SKM-1 (cell line): Measurements from ENCODE around the gene SEPTIN12.
"Not testable (repeated sequence)": the region's sequence is repeated elsewhere in the genome, so short reads cannot be mapped to it uniquely, and the experiment has no call there.

Source experiments
- DNase-seq: peaks from one replicate; lab custom pipeline; 2025; ENCODE audit not compliant: unreplicated experiment; lab: John Stamatoyannopoulos, UW

Gene SEPTIN12

GRCh38 chr16:4760221-4760910, 27.8 kb downstream of the SEPTIN12 start:
- DNase-seq = no peak

DNA sequence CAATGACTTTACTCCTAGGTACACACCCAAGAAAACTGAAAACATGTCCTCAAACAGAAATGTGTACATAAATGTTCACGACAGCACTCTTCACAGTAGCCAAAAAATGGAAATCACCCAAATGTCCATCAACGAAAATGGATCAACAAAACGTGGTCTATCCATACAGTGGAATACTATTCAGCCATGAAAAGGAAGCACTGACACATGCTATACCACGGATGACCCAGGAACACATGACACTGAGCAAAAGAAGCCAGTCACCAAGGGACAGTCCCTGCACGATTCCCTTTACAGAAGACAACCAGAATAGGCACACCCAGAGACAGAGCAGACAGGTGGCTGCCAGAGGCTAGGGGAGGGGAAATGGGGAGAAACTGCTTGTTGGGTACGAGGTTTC, 32.5 kb downstream of the SEPTIN12 start:
- DNase-seq = no peak

- no peak for DNase-seq
Observed at GRCh38 chr16:4754865-4755264, 33.3 kb downstream of the SEPTIN12 start.

GRCh38 chr16:4753227-4753626, 34.9 kb downstream of the SEPTIN12 start:
- DNase-seq = no peak

- DNase-seq = no peak
Observed at GRCh38 chr16:4752351-4753100, 35.6 kb downstream of the SEPTIN12 start.

DNA sequence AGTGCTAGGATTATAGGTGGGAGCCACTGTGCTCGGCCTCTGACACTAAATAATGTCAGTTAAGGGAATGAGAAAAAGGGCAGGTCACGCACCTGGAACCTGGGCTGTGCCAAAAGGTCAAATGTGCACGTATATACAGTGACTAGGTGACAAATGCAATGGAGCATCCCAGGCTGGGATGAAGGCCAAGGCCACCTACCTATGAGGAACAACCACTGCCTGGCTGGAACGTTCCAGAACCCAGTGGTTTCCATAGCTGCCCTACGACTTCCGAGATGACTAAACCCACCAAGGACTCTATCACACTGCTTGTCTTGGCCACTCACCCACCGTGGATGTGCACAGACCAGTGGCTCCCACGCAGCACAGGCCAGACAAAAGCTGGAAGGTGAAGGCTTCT, 37.2 kb downstream of the SEPTIN12 start:
- no peak for DNase-seq

DNA sequence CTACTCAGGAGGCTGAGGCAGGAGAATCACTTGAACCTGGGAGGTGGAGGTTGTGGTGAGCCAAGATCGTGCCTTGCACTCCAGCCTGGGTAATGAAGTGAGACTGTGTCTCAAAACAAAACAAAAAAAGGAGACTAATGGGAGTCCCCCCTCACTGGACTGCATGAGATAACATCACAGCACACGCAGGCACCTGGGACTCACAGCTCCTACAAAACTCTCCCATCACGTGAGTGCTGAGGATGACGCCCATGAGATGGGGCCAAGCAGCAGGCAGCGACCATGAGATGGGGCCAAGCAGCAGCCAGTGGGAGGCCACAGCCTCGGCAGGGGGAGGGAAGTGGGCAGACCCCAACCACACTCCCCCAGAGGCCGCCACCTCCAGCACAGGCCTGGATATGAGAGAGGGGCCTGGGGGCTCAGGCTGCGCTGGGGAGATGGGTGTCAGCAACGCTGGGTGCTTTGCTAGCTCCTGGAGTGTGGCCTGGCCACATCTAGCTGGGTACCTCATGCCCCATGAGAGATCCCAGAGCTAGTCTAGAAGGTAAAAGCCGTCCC, 38.4 kb downstream of the SEPTIN12 start:
- DNase-seq = no peak

GRCh38 chr16:4748682-4749411, 39.3 kb downstream of the SEPTIN12 start:
- no peak for DNase-seq

GRCh38 chr16:4747906-4748681, 40.1 kb downstream of the SEPTIN12 start:
- DNase-seq = no peak

- no peak for DNase-seq
Observed at GRCh38 chr16:4746991-4747574, 41.1 kb downstream of the SEPTIN12 start.

GRCh38 chr16:4746215-4746614, 41.9 kb downstream of the SEPTIN12 start:
- DNase-seq = no peak

DNA sequence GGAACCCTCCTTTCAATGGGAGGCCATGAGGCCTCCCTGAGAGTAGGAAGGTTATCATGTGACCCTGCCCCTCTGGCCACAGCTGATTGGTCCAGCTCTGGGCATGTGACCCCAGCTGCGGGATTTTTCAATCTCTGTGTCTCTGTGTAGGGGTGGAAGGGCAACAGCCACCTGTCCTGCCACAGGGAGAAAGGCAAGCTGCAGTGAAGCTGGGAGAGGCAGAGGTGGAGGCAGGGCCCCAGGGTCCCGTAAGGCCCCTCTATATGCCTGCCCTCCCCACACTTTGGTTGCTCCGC, 42.9 kb downstream of the SEPTIN12 start:
- no peak for DNase-seq

DNA sequence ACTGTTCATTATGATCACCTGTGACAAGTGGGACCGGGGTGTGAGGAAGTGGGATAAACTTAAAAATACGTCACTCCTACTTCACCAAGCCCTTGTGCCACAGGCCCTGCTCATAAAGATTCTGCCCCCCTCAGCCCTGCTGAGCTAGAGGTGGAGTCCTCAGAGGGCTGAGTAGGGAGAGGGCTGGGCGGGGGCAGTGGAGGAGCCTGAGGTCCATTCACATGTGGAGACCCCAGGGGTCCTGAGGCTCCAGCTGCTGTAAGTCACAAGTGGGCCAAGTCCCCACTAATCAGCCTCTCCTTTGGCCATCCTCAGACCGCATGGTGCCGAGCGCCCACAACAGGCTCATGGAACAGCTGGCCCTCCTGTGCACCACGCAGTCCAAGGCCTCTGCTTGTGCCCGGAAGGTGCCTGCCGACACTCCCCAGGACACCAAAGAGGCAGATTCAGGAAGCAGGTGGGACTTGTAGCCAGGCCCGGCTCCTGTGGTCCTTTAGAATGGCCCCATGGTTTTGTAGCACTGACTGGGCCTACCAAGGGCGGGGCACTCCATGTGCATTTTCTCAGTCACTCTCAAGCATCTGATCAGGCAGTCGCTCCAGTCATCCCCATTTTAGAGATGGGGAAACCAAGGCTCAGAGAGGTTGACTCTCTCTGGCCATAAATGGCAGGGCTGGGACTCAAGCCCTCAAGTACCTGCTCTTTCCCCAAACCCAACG, 43.4 kb downstream of the SEPTIN12 start:
- DNase-seq = no peak

DNA sequence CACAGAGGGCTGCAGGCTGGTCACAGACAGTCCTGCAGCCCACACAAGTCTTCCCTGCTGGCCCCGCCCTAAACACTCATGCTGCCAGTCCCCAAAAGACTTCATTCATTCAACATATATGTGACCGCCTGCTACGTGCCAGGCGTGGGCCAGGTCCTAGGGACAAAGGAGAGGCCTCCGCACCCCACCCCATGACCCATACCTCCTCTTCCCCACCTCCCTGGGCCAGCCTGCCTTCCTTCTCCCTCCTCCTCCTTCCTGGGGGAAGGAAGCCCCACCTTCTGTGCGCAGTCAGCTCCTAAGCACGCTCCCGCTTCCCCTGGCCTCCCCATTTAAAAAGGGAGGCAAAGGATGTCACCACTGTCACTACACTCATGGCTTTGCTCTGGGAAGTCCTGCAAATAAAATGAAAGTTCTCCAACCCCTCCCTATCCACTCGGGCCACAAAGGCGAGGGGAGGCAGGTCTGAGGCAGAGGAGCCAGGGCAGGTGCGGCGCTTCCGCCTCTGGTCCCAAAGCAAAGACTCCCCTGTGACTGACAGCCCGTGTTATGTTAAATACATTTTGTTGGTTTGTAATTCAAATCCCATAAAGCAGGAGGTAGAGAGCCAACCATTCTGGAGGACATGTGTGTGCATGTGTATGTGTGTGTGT, 44.8 kb downstream of the SEPTIN12 start:
- no peak for DNase-seq

- not testable (repeated sequence) for DNase-seq
Observed at GRCh38 chr16:4738370-4738769, 49.8 kb downstream of the SEPTIN12 start.

GRCh38 chr16:4737545-4737944, 50.6 kb downstream of the SEPTIN12 start:
- DNase-seq = no peak

DNA sequence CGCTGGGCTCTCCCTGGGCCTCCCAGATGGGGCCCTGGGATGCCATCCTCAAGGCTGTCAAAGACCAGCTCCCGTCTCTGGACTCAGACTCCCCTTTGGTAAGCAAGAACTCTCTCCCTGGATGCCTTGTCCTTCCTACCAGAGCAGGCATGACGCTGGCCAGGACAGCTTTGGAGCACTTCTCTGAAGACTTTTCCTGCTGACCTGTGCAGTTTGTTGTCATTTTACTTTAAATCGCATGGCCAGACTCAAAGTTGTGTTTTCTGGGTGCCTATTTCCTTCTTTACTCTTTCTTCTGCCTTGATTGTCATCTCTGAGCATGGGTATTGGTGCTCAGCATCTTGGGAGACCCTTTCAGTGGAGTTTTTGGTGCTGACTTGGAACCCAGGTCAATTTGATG, 51.6 kb downstream of the SEPTIN12 start:
- DNase-seq = no peak

DNA sequence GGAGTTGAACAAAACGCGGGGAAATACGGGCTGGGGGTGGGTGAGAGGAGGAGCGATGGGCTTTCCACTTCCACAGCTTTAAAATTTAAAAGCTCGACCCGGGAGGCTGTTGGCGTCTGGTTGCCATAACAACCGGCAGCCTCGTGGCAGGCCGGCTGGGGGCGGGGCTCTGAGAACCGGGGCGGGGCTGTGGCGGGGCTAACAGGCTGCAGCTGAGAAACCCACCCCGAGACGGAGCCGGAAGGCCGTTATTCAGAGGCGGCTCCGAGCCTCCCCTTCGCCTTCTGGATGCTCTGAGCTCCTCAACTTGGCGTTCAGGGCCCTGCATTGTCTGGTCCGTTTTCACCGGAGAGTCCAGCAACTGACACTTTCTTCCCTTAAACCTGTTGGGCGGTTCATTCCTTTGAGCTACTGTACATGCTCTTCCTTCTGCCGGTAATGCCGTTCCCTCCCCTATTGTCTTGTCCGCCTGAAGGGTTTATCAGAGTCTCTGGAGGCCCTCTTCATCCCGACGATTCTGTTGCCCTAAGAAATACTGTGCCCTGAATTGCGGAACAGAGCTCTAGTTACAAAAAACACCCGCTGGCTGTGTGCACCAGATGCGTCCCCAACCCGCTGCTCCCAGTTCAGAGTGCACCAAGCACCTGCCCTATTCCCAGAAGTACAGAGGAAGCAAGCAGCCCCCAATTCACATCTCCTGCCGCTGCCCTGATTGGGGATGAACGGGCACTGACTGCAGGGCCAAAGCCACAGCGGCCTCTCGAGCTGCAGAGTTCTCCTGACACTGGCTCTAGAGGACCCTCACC, 53.2 kb downstream of the SEPTIN12 start:
- peak; percentile 34 for DNase-seq
